ENCODE data around the gene NBAS.

NBAS gene

DNA sequence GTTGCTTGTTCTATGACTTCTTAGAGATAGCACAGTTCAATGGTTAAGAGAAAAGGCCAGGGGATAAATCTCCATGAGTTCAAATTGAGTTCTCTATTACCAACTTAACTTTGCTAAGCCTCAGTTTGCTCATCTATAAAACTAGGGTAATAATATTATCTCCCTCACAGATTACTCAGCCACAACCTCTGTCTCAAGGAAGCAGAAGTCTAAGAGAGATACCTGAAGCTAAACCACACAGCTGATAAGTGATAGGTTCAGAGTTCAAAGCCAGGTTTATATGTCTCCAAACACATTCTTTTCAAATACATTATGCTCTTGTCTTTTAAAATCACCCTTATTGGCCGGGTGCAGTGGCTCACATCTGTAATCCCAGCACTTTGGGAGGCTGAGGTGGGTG, 287.7 kb downstream of the NBAS start:
- Histone ChIP-seq H2AFZ (ENCODE audit: low read depth, low read length, severe bottlenecking) (no peak overlapping the region), H3K4me2 (ENCODE audit: low read depth, low read length, poor library complexity, severe bottlenecking) (no peak overlapping the region), H3K9me3 (ENCODE audit: insufficient read depth, low read length) (no peaks in the 10 kb centered on the region), H3K36me3 (ENCODE audit: low read length) (no peaks in the 10 kb centered on the region), H4K20me1 (ENCODE audit: low read depth, low read length) (no peaks in the 10 kb centered on the region), H3K4me3 (ENCODE audit: insufficient read depth, low read length, poor library complexity, severe bottlenecking) (no peak overlapping the region), H3K9ac (ENCODE audit: low read length) (no peak overlapping the region), H3F3A (ENCODE audit: insufficient read depth) (no peaks in the 10 kb centered on the region), H3K27me3 (ENCODE audit: low read length) (no peaks in the 10 kb centered on the region), H3K9me2 (replicated peaks; ENCODE audit: insufficient read depth, low read length) (no peaks in the 10 kb centered on the region), H3K27ac (ENCODE audit: low read depth, low read length) (no peak overlapping the region), H3K79me2 (ENCODE audit: insufficient read depth, low read length) (no peaks in the 10 kb centered on the region)
- TF ChIP-seq EZH2phosphoT487 (conservative IDR thresholded peaks at IDR 0.05; ENCODE audit: low read length): no peak
- TF ChIP-seq, protein P1, sequence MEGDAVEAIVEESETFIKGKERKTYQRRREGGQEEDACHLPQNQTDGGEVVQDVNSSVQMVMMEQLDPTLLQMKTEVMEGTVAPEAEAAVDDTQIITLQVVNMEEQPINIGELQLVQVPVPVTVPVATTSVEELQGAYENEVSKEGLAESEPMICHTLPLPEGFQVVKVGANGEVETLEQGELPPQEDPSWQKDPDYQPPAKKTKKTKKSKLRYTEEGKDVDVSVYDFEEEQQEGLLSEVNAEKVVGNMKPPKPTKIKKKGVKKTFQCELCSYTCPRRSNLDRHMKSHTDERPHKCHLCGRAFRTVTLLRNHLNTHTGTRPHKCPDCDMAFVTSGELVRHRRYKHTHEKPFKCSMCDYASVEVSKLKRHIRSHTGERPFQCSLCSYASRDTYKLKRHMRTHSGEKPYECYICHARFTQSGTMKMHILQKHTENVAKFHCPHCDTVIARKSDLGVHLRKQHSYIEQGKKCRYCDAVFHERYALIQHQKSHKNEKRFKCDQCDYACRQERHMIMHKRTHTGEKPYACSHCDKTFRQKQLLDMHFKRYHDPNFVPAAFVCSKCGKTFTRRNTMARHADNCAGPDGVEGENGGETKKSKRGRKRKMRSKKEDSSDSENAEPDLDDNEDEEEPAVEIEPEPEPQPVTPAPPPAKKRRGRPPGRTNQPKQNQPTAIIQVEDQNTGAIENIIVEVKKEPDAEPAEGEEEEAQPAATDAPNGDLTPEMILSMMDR (IDR thresholded peaks at IDR 0.05; ENCODE audit: insufficient read depth, low read length, poor library complexity, severe bottlenecking): no peak

DNA sequence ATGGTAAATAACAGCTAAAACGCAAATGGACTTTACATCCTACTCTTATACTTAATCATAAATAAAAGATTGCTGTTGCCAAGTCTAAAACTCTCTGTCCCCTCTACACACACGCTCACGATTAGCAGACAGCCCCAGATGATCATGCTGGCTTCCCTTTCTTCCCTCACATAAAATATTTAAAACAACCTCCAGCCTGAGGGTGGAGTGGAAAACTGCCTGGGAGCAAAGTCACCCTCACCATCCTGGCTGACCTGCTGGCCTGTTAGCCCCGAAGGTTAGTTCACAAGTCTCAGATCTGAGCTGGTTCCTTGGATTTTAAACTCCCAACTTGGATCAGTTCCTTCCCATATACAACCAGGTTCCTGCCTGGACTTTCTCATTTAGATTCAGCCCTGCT, 288.2 kb downstream of the NBAS start:
- Histone ChIP-seq H2AFZ (ENCODE audit: low read depth, low read length, severe bottlenecking) (no peak overlapping the region), H3K36me3 (ENCODE audit: low read length) (no peaks in the 10 kb centered on the region), H3F3A (ENCODE audit: insufficient read depth) (no peaks in the 10 kb centered on the region), H4K20me1 (ENCODE audit: low read depth, low read length) (no peaks in the 10 kb centered on the region), H3K4me3 (ENCODE audit: insufficient read depth, low read length, poor library complexity, severe bottlenecking) (no peak overlapping the region), H3K79me2 (ENCODE audit: insufficient read depth, low read length) (no peaks in the 10 kb centered on the region), H3K27ac (ENCODE audit: low read depth, low read length) (no peak overlapping the region), H3K4me2 (ENCODE audit: low read depth, low read length, poor library complexity, severe bottlenecking) (no peak overlapping the region), H3K9ac (ENCODE audit: low read length) (no peak overlapping the region), H3K9me2 (replicated peaks; ENCODE audit: insufficient read depth, low read length) (no peaks in the 10 kb centered on the region), H3K27me3 (ENCODE audit: low read length) (no peaks in the 10 kb centered on the region), H3K9me3 (ENCODE audit: insufficient read depth, low read length) (no peaks in the 10 kb centered on the region)
- TF ChIP-seq, protein P1 (IDR thresholded peaks at IDR 0.05; ENCODE audit: insufficient read depth, low read length, poor library complexity, severe bottlenecking): no peak
- no peak for TF ChIP-seq EZH2phosphoT487 (conservative IDR thresholded peaks at IDR 0.05; ENCODE audit: low read length)

DNA sequence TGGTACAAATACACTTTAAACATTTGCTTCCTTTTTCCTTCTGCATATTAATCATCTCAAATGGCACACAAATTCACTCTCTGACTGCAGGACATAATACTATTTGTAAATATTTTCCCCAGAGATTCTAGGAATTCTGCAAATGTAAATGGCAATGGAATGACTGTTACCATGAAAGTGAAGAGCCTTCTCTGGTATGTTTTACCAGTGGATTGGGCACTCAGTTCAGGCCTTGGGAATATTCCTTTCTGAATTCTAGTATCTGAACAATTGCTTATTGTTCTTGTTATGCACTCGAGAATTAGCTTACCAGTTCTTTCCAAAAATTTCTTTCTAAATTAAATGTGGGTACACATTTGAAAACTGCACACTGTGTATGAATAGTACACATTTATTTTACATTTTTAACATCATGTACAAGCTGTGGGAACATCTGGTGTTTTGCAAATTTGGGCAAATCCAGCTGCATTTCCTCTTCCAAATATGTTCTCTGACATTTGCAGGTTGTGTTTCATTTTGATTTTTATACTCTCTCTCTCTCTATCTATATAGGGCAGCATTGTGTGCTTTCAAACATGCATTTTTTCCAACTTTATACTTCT, 289.1 kb downstream of the NBAS start:
- Histone ChIP-seq H3K9me2 (replicated peaks; ENCODE audit: insufficient read depth, low read length) (no peaks in the 10 kb centered on the region), H2AFZ (ENCODE audit: low read depth, low read length, severe bottlenecking) (no peak overlapping the region), H3K4me2 (ENCODE audit: low read depth, low read length, poor library complexity, severe bottlenecking) (no peak overlapping the region), H3F3A (ENCODE audit: insufficient read depth) (no peaks in the 10 kb centered on the region), H3K9me3 (ENCODE audit: insufficient read depth, low read length) (no peaks in the 10 kb centered on the region), H3K79me2 (ENCODE audit: insufficient read depth, low read length) (no peaks in the 10 kb centered on the region), H3K36me3 (ENCODE audit: low read length) (no peaks in the 10 kb centered on the region), H3K9ac (ENCODE audit: low read length) (no peak overlapping the region), H3K4me3 (ENCODE audit: insufficient read depth, low read length, poor library complexity, severe bottlenecking) (no peak overlapping the region), H3K27me3 (ENCODE audit: low read length) (no peaks in the 10 kb centered on the region), H3K27ac (ENCODE audit: low read depth, low read length) (no peak overlapping the region), H4K20me1 (ENCODE audit: low read depth, low read length) (no peaks in the 10 kb centered on the region)
- TF ChIP-seq, protein P1 (IDR thresholded peaks at IDR 0.05; ENCODE audit: insufficient read depth, low read length, poor library complexity, severe bottlenecking): no peak
- no peak for TF ChIP-seq EZH2phosphoT487 (conservative IDR thresholded peaks at IDR 0.05; ENCODE audit: low read length)

Data from SU-DHL-6 (cell line).